Ovary (tissue), 3 donors: ENCODE measurements around the gene GRID2.

Experiments used
- POLR2A ChIP-seq: fragments of 450-650 bp; IDR thresholded peaks from one replicate; pipeline ENCODE4 v1.6.1; 2017; ENCODE audit warnings: antibody characterized with exemption, mild to moderate bottlenecking, moderate library complexity
- TF ChIP-seq, protein P1 (sequence below), 3 donors: fragments of 450-650 bp in 2 of 3; fragments of 200-600 bp in 1 of 3; IDR thresholded peaks; one replicate each; pipeline versions ENCODE4 v1.5.1 to v1.8.0; 2016 to 2022; ENCODE audit warnings: antibody characterized with exemption in 3 of 3, mild to moderate bottlenecking in 1 of 3
- donor health status: DM: no; HTN: no; CAD: no.

DNA sequence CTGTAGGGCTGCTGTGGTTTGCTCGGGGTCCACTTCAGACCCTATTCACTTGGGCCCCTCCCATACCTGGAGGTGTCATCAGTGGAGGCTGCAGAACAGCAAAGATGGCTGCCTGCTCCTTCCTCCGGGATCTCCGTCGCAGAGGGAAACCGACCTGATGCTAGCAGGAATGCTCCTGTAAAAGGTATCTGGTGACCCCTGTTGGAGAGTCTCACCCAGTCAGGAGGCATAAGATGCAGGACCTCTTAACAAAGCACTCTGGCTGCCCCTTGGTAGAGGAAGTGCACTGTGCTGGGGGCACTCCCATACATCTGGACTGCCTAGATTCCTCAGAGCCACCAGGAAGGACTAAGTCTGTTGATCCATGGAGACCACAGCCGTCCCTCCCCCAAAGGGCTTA lies 296.9 kb downstream of the GRID2 start:
- TF ChIP-seq, protein P1, sequence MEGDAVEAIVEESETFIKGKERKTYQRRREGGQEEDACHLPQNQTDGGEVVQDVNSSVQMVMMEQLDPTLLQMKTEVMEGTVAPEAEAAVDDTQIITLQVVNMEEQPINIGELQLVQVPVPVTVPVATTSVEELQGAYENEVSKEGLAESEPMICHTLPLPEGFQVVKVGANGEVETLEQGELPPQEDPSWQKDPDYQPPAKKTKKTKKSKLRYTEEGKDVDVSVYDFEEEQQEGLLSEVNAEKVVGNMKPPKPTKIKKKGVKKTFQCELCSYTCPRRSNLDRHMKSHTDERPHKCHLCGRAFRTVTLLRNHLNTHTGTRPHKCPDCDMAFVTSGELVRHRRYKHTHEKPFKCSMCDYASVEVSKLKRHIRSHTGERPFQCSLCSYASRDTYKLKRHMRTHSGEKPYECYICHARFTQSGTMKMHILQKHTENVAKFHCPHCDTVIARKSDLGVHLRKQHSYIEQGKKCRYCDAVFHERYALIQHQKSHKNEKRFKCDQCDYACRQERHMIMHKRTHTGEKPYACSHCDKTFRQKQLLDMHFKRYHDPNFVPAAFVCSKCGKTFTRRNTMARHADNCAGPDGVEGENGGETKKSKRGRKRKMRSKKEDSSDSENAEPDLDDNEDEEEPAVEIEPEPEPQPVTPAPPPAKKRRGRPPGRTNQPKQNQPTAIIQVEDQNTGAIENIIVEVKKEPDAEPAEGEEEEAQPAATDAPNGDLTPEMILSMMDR (IDR thresholded peaks at IDR 0.05) = no peak
- no peak for TF ChIP-seq POLR2A
